Fibroblast of gingiva (primary cell): ENCODE data around the gene OSGIN1.

ENCODE experiments used
- DNase-seq: peaks from one replicate; pipeline ENCODE4 v3.0.0-alpha.2; 2011; ENCODE audit warnings: low read depth

The OSGIN1 gene

GRCh38 chr16:83958137-83958845 is 5.3 kb downstream of the OSGIN1 start:
- DNase-seq = no peak

GRCh38 chr16:83958846-83959565 is 6.0 kb downstream of the OSGIN1 start:
- no peak for DNase-seq

GRCh38 chr16:83959656-83960434 is 6.8 kb downstream of the OSGIN1 start:
- DNase-seq = no peak

- DNase-seq = no peak
Observed at GRCh38 chr16:83960521-83961249, 7.6 kb downstream of the OSGIN1 start.

- DNase-seq = no peak
Observed at GRCh38 chr16:83961591-83961990, 8.6 kb downstream of the OSGIN1 start.

GRCh38 chr16:83963277-83964119 is 10.5 kb downstream of the OSGIN1 start:
- DNase-seq = peak; percentile 54

- DNase-seq = no peak
Observed at GRCh38 chr16:83964684-83965443, 11.8 kb downstream of the OSGIN1 start.

- DNase-seq = no peak
Observed at GRCh38 chr16:83965444-83966152, 12.6 kb downstream of the OSGIN1 start.

GRCh38 chr16:83966153-83966696 is 13.2 kb downstream of the OSGIN1 start:
- DNase-seq = no peak

- no peak for DNase-seq
Observed at GRCh38 chr16:83967091-83967490, 14.1 kb downstream of the OSGIN1 start.

GRCh38 chr16:83967838-83968305 is 14.8 kb downstream of the OSGIN1 start, which contains the start of gene NECAB2:
TSS of gene NECAB2 (plus strand) at chr16:83968244. CDS start at chr16:83968649, 405 bp downstream.
- no peak for DNase-seq

GRCh38 chr16:83968306-83968851 is 15.3 kb downstream of the OSGIN1 start:
- DNase-seq = no peak

- no peak for DNase-seq
Observed at GRCh38 chr16:83968891-83969649, 16.0 kb downstream of the OSGIN1 start.

GRCh38 chr16:83969771-83970429 is 16.9 kb downstream of the OSGIN1 start:
- DNase-seq = no peak

- DNase-seq = no peak
Observed at GRCh38 chr16:83970430-83970815, 17.4 kb downstream of the OSGIN1 start.

GRCh38 chr16:83971165-83972130 is 18.4 kb downstream of the OSGIN1 start:
- no peak for DNase-seq
